VCaP (cell line): ENCODE results near the gene NIM1K.

Source experiments
- H3K27ac ChIP-seq: fragments of 450-650 bp; 2 replicates; pipeline ENCODE4 v1.5.1; 2017
- CTCF ChIP-seq: fragments of 450-650 bp; conservative IDR thresholded peaks from 2 replicates; pipeline ENCODE4 v1.5.1; 2017; ENCODE audit warnings: mild to moderate bottlenecking, moderate library complexity

NIM1K gene

GRCh38 chr5:43202380-43202779 lies 10.4 kb downstream of the NIM1K start:
- TF ChIP-seq CTCF: no peak

GRCh38 chr5:43203373-43203772 lies 11.3 kb downstream of the NIM1K start:
- no peak overlapping the region for H3K27ac ChIP-seq
- TF ChIP-seq CTCF: no peak

More at GRCh38 chr5:43202380-43202779, 10.4 kb downstream of the NIM1K start:
- no peak overlapping the region for H3K27ac ChIP-seq

- no peak for TF ChIP-seq CTCF
- no peak overlapping the region for H3K27ac ChIP-seq
Measured at GRCh38 chr5:43204958-43205357, 12.9 kb downstream of the NIM1K start.

- H3K27ac ChIP-seq: no peak overlapping the region
- TF ChIP-seq CTCF: no peak
Measured at GRCh38 chr5:43207601-43208000, 15.6 kb downstream of the NIM1K start.

- peak overlapping the region; percentile 69 for H3K27ac ChIP-seq
- no peak for TF ChIP-seq CTCF
Measured at GRCh38 chr5:43208658-43209057, 16.6 kb downstream of the NIM1K start.

- TF ChIP-seq CTCF: no peak
- H3K27ac ChIP-seq: peak overlapping the region; percentile 69
Measured at GRCh38 chr5:43209060-43209459, 17.0 kb downstream of the NIM1K start.

GRCh38 chr5:43209833-43210232 lies 17.8 kb downstream of the NIM1K start:
- TF ChIP-seq CTCF: no peak
- peak overlapping the region; percentile 69 for H3K27ac ChIP-seq

GRCh38 chr5:43210570-43210969 lies 18.5 kb downstream of the NIM1K start:
- H3K27ac ChIP-seq: no peak overlapping the region
- TF ChIP-seq CTCF: no peak
